ENCODE results near the gene TMEM163. TPM values are rescaled to one million over a fixed set of nuclear protein-coding genes. Genes with fewer than 3 reads are reported as not detected.

The TMEM163 gene
- total RNA-seq, 1 experiment from 2014 or later: 2.5 TPM

DNA sequence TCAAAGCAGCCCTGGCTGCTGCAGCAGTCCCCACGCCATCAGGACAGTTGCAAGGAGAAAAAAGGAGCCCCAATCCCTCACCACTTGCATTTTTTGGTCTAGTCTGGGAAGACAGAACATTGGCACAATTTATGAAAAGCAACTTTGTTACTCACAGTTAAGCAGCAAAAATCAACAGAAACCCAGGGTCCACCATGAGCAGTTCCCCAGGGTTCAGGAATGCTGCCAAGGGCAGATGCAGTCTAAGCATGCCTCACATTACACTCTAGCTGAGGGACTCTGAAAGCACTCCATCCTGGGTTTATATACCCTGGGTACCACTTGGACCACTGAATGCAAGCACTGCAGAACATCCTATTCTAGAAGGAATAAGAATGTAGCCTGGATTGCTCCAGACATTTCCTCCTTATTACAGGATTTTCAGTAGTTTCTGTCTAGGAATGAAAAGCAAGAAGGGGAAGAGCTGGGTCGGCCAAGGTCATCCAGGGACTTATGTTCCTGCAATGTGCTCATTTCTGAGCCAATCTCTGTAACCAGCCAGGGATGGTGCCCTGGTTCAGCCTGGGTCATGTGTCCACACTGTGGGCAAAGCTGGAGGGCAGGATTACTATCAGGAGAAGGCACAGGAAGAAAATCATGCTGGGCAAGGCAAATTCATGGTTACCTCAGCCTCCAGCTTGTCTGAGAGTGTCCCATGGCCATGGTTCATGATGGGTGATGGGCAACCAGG is 19.5 kb upstream of the TMEM163 start:
- no peak overlapping the region for H3K27ac Mint-ChIP-seq (ENCODE audit: unreplicated experiment)
- TF ChIP-seq, protein P1, sequence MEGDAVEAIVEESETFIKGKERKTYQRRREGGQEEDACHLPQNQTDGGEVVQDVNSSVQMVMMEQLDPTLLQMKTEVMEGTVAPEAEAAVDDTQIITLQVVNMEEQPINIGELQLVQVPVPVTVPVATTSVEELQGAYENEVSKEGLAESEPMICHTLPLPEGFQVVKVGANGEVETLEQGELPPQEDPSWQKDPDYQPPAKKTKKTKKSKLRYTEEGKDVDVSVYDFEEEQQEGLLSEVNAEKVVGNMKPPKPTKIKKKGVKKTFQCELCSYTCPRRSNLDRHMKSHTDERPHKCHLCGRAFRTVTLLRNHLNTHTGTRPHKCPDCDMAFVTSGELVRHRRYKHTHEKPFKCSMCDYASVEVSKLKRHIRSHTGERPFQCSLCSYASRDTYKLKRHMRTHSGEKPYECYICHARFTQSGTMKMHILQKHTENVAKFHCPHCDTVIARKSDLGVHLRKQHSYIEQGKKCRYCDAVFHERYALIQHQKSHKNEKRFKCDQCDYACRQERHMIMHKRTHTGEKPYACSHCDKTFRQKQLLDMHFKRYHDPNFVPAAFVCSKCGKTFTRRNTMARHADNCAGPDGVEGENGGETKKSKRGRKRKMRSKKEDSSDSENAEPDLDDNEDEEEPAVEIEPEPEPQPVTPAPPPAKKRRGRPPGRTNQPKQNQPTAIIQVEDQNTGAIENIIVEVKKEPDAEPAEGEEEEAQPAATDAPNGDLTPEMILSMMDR (IDR thresholded peaks at IDR 0.05; ENCODE audit: unreplicated experiment): no peak
- CTCF ChIA-PET: no interaction called here
- no peak for DNase-seq
- H3K4me3 Mint-ChIP-seq (ENCODE audit: low read depth, unreplicated experiment): no peak overlapping the region
- no peaks in the 10 kb centered on the region for H3K27me3 Mint-ChIP-seq (ENCODE audit: unreplicated experiment)
- peaks cover 2% of the 10 kb centered on the region for H3K9me3 Mint-ChIP-seq (ENCODE audit: low read depth, unreplicated experiment)
- H3K4me1 Mint-ChIP-seq (ENCODE audit: low read depth, unreplicated experiment): peaks cover 22% of the 10 kb centered on the region
- intact Hi-C loops (cut with micrococcal nuclease; ENCODE audit: unreplicated experiment): no loop called here
- no peaks in the 10 kb centered on the region for H3K36me3 Mint-ChIP-seq (ENCODE audit: insufficient read depth, unreplicated experiment)
- no TSS peak for BruUV-seq (replicated peaks)

DNA sequence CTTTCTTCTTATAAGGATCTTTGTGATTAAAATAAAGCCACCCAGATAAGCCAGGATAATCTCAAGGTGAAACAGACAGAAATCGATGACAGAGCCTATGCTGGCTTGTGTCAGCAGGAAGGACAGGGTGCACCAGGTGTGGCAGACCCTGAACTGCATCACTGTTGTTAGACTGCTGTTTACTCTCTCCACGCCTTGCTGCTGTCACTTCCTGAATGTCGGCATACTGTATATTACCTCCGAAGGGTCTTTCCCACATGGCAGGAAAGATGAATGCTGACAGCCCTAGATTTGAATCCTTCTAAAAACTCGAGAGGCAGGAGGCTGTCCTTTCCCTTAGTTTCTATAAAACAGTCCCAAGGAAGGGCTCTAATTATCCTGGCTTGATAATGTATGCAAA is 18.9 kb upstream of the TMEM163 start:
- BruUV-seq (replicated peaks): no TSS peak
- peaks cover 2% of the 10 kb centered on the region for H3K9me3 Mint-ChIP-seq (ENCODE audit: low read depth, unreplicated experiment)
- CTCF ChIA-PET: no interaction called here
- H3K27me3 Mint-ChIP-seq (ENCODE audit: unreplicated experiment): no peaks in the 10 kb centered on the region
- H3K36me3 Mint-ChIP-seq (ENCODE audit: insufficient read depth, unreplicated experiment): no peaks in the 10 kb centered on the region
- intact Hi-C loops (cut with micrococcal nuclease; ENCODE audit: unreplicated experiment): no loop called here
- DNase-seq: no peak
- no peak overlapping the region for H3K4me3 Mint-ChIP-seq (ENCODE audit: low read depth, unreplicated experiment)
- peaks cover 22% of the 10 kb centered on the region for H3K4me1 Mint-ChIP-seq (ENCODE audit: low read depth, unreplicated experiment)
- TF ChIP-seq, protein P1 (IDR thresholded peaks at IDR 0.05; ENCODE audit: unreplicated experiment): no peak
- peak overlapping the region; percentile 23 for H3K27ac Mint-ChIP-seq (ENCODE audit: unreplicated experiment)

DNA sequence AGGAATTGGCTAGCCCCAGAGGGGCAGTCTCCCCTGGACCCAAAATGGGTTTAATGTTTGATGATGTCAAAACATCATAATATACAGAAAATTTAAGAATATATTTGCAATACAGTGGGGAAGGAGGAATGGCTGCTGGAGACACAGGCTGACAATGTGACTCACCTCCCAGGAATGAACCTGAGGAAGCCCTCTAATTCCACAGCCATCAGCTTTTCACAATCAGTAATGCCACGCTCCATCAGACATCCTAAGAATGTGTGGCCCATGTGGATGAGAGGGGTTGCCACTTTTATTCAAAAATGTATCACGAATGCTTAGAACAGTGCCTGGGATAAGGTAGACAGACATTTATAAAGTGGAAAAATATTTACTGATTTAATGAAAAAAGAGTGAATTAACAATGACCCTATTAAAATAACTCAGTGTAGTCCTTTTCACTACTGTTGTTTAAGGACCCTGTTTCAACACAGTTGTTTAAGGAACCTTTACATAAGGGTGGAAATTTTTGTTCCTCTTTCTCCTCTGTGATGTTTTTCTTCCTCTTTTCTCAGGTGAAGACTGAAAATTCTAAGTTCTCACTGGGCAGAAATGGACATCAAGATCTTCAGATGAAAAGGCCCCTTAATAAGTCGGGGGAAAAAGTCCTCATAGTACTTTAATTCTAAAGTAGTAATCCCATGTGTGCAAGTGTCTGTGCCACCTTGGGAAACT is 17.5 kb upstream of the TMEM163 start:
- Mint-ChIP-seq H3K9me3 (ENCODE audit: low read depth, unreplicated experiment) (peaks cover 2% of the 10 kb centered on the region), H3K4me1 (ENCODE audit: low read depth, unreplicated experiment) (peaks cover 22% of the 10 kb centered on the region), H3K4me3 (ENCODE audit: low read depth, unreplicated experiment) (no peak overlapping the region), H3K36me3 (ENCODE audit: insufficient read depth, unreplicated experiment) (no peaks in the 10 kb centered on the region), H3K27me3 (ENCODE audit: unreplicated experiment) (no peaks in the 10 kb centered on the region), H3K27ac (ENCODE audit: unreplicated experiment) (no peak overlapping the region)
- BruUV-seq (replicated peaks): no TSS peak
- TF ChIP-seq, protein P1 (IDR thresholded peaks at IDR 0.05; ENCODE audit: unreplicated experiment): no peak
- intact Hi-C loops (cut with micrococcal nuclease; ENCODE audit: unreplicated experiment): no loop called here
- peak; percentile 44 for DNase-seq
- CTCF ChIA-PET: no interaction called here

DNA sequence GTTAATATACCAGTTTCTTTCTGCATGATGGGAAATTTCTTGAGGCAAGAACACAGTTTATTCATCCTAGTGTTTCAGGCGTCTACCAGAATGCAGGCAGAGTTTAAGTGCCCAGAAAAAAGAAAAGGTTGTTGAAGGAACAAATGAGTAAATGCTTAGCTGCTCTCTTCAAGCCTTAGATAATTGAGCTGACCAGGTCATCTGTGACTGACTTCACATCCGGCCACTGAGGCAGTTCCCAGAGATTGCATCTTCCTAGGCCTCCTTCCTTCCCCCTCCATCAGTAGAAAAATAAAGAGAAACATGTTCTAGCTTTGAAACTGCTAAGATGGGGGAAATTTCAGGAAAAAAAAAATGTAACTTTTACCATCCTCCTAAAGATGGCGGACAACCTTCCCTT is 9.4 kb upstream of the TMEM163 start:
- TF ChIP-seq, protein P1 (IDR thresholded peaks at IDR 0.05; ENCODE audit: unreplicated experiment): no peak
- CTCF ChIA-PET: no interaction called here
- no peak for DNase-seq
- H3K27me3 Mint-ChIP-seq (ENCODE audit: unreplicated experiment): no peaks in the 10 kb centered on the region
- no peak overlapping the region for H3K27ac Mint-ChIP-seq (ENCODE audit: unreplicated experiment)
- no peaks in the 10 kb centered on the region for H3K4me1 Mint-ChIP-seq (ENCODE audit: low read depth, unreplicated experiment)
- H3K36me3 Mint-ChIP-seq (ENCODE audit: insufficient read depth, unreplicated experiment): no peaks in the 10 kb centered on the region
- BruUV-seq (replicated peaks): no TSS peak
- intact Hi-C loops (cut with micrococcal nuclease; ENCODE audit: unreplicated experiment): no loop called here
- H3K9me3 Mint-ChIP-seq (ENCODE audit: low read depth, unreplicated experiment): no peaks in the 10 kb centered on the region
- no peak overlapping the region for H3K4me3 Mint-ChIP-seq (ENCODE audit: low read depth, unreplicated experiment)

Data from Calu3 (cell line).